GM12878 (cell line): ENCODE data around the gene C15orf39.
"Not testable (repeated sequence)": the region's sequence is repeated elsewhere in the genome, so short reads cannot be mapped to it uniquely, and the experiment has no call there.

Experiments used
- ASH2L ChIP-seq: fragments of 300-600, 200-600 bp; sonication (generic); IDR thresholded peaks from 2 replicates; pipeline ENCODE4 v1.6.1; 2017; ENCODE audit warnings: low read depth, mild to moderate bottlenecking, borderline replicate concordance
- TF ChIP-seq, protein P1 (sequence below), 3 experiments: IDR thresholded peaks in 2 of 3; conservative IDR thresholded peaks in 1 of 3; 2 replicates each; pipeline ENCODE4 v1.5.1; 2011; ENCODE audit warnings: low read depth in 3 of 3, low read length in 3 of 3, mild to moderate bottlenecking in 3 of 3, control low read depth in 2 of 3, moderate library complexity in 2 of 3, inconsistent platforms in 1 of 3, mixed read lengths in 1 of 3; ENCODE audit not compliant: control insufficient read depth in 2 of 3, insufficient read depth in 1 of 3; ENCODE audit errors: extremely low read depth in 1 of 3

DNA sequence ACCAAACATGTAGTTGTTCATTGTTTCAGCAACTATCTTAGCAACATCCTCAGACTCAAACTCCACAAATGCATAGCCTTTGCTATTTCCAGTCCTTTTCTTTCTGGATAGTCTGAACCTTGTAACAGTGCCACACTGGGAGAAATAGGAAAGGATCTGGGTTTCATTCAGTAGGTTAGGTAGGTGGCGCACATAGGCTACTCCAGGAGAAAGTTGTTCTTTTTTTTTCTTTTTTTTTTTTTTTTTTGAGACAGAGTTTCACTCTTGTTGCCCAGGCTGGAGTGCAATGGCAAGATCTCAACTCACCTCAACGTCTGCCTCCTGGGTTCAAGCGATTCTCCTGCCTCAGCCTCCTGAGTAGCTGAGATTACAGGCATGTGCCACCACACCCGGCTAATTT, 50.6 kb downstream of the C15orf39 start:
- TF ChIP-seq, protein P1, sequence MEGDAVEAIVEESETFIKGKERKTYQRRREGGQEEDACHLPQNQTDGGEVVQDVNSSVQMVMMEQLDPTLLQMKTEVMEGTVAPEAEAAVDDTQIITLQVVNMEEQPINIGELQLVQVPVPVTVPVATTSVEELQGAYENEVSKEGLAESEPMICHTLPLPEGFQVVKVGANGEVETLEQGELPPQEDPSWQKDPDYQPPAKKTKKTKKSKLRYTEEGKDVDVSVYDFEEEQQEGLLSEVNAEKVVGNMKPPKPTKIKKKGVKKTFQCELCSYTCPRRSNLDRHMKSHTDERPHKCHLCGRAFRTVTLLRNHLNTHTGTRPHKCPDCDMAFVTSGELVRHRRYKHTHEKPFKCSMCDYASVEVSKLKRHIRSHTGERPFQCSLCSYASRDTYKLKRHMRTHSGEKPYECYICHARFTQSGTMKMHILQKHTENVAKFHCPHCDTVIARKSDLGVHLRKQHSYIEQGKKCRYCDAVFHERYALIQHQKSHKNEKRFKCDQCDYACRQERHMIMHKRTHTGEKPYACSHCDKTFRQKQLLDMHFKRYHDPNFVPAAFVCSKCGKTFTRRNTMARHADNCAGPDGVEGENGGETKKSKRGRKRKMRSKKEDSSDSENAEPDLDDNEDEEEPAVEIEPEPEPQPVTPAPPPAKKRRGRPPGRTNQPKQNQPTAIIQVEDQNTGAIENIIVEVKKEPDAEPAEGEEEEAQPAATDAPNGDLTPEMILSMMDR (IDR thresholded peaks at IDR 0.05 in 2 of 3, conservative IDR thresholded peaks at IDR 0.05 in 1 of 3; ENCODE audit: control insufficient read depth in 2 of 3, extremely low read depth in 1 of 3, insufficient read depth in 1 of 3, low read depth in 3 of 3, low read length in 3 of 3) = not testable (repeated sequence)
- TF ChIP-seq ASH2L = not testable (repeated sequence)
